GM21447 (cell line): Measurements from ENCODE around the gene RGP1.

Experiments used
- ATAC-seq: cut with Tn5 transposase; IDR thresholded peaks from one replicate; pipeline ENCODE4 v1.9.1; 2021; ENCODE audit not compliant: unreplicated experiment

The RGP1 gene

DNA sequence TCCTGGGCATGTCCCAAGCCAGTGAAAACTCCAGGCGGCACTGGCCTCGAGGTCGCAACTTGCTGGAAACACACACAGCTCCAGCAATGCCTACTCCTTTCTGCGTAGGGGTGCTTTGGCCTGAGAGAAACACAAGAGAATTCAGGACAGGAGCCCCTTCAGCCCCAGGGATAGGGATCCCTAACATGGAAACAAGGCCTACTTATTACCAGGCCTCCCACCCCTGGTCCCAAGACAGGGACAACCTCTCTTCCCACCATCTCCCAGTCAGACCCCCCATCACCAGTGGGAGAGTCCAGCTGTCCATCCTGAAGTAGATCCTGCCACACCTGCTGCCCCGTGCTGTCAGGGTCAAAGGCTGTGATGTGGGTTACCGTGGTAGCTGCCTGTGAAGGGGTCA is 8.8 kb upstream of the RGP1 start:
- no peak for ATAC-seq

DNA sequence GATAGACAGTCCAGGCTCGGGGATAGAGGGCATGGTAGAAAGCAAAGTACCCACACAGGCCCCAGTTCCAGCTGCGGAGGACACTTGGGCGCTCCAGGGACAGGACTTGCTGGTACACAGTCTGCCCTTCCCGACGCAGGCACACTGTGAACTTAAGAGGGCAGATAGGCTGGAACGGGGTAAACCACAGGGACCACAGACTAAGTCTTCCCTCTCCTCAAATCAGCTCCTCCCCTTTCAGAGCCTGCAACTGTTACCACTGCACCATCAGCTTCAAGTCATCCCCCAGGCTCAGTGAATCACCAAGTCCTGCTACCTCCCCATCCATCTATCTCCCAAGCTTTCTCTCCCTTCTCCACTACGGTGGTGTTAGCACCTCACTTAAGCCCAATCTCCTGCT is 7.3 kb upstream of the RGP1 start:
- no peak for ATAC-seq

DNA sequence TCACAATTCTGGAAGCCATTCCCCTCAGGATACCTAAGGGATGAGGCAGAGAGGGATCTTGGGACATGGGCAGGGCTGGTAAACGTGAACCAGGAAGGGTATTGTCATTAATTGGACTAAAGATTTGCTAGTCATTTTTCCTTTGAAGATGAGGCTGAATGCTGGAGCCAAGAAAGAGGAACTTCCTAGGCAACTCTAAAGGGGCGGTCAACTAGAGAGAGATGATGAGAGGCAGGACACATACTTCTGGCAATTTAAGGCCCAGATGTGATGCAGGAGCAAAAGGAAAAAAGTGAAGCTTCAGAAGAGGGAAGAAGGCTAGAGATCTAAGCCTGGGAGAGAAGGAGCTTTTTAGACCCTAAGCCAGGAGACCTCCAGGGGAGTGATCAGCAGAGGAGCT is 5.6 kb upstream of the RGP1 start:
- no peak for ATAC-seq

DNA sequence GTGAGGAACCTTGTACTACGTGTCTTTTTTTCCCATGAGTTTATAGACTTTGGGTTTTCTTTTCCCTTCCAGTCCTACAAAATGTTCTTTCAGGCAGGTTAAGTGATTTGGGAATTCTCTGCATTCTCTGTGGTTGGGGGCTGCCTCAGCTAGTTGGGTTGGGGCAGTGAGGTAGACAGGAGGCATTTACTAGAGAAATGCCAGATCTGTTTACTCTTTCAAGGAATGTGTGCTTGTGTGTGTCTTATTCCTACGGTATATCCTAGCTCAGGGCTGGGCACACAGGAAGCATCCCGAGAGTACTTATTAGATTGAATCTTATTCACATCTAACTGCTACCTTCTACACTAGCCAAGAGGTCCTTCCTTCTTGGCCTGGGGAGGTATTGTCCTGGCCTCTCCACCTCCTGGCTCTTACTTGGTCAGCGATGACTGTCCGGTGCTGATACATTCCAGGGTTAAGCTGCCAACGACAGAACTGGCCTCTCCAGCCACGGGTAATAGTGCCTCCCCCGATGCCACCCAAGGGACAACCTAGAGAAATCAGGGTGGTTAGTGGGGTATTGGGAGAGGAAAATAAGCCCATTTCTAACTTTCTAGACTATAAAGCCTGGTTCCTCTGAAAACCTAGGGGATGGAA is 5.1 kb upstream of the RGP1 start:
- no peak for ATAC-seq

DNA sequence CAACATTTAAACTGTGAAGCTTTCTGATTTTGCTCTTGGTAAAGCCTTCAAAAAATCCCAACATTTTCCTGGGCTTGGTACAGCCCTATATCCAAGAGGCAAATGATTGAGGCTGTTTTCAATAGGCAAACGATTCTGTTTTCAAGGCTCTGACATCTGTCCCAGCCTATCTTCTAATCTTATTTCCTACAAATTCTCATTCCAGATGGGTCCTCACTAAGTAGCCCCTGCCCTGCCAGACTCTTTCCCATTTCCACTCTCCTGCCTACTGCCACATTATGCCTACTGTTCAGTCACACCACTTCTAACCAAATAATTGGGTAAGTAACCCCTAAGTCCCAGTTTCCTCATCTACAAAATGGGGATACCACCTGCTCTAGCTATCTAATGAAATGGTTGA is 3.5 kb upstream of the RGP1 start:
- no peak for ATAC-seq

DNA sequence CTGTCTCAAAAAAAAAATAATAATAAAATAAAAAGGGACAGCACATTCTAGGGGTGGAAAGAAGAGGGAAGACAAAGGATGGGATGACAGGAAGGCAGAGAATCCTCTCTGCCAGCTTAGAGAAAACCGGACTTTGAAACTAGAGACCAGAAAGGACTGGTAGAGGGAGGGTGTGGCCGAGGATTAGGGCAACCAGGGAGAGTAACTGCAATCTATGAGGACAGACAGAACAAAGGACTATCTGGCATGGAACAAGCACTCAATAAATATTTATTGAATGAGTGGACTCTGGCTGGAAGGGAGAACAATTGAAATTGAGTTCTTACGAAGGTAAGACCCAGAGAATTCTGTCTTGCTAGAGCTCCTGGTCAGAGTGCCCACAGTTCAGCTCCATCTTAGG is 2.5 kb upstream of the RGP1 start:
- no peak for ATAC-seq

DNA sequence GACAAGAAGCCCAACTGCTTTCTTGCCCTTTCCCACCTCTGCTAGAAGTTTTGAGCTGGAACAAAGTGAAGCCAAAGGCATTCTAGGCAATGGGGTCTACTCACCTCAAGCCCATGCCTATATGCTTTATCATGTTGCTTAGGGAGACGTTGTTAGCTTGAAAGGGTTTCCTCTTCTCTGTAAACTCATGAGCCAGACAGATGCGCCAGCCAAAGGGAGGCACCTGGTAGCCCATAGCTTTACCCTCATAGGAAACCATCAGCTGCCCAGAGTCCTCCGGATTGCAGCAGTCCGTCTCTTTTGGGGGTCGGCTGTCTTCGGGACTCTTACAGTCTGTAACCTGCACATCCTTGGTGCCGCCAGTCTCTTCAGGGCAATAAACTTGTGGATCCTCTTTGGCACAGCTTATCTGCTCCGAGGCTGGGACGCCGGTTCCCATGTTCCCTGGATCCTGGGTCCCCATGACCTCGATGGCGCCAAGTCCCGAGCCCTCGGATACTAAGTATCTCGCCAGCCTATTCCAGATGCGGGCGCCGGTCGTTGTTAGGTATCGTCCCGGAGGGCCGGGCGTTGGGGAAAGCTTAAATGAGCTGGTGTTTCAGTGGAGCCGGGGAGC is 737 bp upstream of the RGP1 start:
- ATAC-seq, result peak; percentile 1

DNA sequence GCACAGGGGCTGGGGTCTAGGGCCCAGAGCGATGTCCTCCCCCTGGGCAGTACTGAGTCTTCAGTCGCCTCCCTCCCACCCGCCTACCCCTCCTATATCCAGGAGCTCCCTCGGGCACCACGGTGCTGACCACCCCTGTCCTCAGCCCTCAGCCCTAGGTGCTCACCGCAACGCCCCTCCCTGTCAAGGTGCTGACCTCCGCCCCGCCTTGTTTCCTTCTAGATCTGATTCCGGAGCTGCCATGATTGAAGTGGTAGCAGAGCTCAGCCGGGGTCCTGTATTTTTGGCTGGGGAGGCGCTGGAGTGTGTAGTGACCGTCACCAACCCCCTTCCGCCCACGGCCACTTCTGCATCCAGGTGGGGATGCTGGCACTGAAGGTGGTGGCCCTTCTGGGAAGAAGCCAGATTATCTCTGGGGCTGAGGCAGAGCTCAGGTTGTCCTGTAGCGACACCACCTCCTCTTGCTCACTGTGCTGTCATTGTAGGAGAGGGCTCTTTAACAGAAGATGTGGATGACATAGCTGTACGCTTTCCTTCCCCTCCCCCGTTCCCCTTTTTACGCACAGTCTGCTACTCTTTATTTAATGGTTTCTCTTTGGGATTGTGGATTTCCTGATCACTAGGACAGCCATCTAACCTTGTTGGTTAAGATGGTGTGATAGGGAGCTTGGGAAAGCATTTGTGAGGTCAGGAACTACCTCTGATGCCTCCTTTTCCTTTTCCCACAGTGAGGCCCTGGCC is 598 bp downstream of the RGP1 start:
- ATAC-seq, result peak; percentile 50

DNA sequence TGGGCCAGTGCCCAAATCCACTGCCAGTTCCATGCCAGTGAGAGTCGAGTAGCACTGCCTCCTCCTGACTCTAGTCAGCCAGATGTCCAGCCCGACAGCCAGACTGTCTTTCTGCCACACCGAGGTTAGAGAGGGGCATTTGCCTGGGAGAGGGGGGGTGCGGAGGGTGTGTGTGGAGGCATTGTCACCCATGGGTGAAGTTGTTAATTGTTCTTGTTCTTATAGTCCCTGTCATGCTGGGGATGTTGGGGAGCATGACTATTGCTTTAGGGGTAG is 1.1 kb downstream of the RGP1 start:
- ATAC-seq, result no peak

DNA sequence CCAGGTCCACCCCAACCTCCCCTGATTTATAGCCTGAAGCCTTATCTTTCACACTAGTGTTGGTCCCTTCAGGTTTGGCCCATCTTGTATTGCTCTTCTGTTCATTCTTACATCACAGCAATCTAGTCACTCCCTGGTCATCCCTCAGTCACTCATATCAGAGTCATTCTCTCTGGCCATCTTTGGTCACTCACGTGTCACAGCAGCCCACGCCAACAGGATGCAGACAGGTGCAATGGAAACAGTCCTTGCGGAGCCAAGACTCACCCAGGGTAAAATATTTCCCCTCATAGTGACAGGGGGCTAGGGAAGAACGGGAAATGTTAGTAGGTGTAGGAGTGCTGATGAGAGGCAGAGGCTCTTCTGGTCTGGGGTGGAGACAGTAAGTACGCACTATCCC is 4.4 kb downstream of the RGP1 start:
- no peak for ATAC-seq

DNA sequence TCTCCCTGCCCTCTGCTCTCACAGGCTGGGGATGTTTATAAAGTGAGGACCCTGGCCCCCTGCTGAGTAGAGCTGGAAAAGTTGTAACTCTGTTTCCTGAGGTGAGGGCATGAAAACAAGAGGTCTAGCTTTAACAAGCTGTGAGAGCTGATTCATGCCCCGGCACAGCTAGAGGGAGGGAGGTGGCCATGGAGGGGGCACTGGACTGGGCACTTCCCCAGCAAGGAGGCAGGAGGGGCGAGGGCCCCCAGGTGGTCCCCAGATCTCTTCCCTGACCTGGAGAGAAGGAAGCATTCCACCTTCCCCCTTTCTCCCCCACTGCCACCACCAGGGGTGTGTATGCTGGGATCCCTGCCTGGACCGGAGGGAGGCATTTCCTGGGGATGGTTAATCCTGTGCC is 5.2 kb downstream of the RGP1 start, which contains the start of gene MSMP:
Gene MSMP (minus strand): TSS at position 13 of the 400 bp plus-strand sequence. CDS start 147 bp downstream, outside the sequence.
- ATAC-seq, result no peak

DNA sequence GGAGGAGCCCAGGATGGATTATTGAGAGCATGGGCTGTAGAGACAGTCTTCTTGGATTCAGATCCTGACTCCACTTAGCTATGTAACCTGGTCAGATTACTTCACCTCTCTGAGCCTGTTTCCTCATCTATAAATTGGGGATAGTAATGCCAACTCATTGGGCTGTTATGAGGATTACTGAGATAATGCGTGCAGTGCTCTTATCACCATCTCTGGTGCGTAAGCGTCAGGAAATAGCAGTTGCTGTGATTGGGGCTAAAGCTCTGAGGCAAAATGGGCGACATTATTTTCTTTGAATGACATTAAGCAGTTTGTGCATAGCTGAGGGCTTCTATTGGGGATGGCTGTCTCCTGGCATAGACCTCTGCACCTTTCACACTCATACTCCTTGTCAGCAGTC is 6.0 kb downstream of the RGP1 start:
- ATAC-seq, result no peak

DNA sequence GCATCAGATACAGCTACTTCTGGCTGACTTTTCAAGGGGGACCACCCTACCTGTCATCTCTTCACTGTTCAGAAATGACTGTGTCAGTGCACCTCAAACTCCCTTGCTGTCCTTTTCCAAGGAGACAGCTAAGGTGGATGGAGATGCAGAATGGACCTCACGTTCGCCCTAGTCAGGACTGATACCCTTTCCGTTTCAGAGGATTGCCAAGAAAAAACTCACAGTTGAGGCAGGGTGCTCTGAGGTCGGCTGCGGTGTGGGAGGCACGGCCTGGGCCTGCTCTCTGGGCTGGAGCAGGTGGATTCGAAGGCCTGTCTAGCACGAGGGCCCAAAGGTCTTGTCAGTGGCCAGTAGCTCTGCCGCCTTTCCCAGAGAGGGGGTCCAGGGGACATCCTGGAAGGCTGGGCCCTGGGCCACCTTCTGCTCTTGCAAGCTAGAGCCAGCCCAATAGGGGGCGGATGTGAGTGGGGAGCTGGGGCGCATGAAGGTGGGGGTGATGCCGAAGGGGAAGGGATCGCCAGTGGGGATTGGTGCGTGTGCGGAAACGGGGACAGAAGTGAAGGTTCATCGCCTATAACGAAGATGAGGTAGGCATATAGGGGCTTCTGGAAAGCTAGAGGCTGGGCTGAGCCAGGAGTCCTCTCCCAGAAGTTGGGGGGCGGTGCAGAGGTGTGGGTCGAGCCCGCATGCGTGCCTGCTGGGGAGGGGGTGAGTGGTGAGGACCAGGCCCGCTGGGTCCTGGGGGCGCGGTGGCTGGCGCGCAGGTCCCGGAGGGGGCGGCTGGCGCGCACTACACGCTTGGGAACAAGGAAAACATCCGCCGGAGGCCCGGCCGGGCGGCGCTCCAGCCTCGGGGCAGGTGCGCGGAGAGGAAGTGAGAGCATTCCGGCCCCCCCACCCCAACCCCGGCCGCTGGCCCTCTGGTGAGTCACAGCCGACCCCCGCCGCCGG is 7.5 kb downstream of the RGP1 start:
- peak; percentile 55 for ATAC-seq

DNA sequence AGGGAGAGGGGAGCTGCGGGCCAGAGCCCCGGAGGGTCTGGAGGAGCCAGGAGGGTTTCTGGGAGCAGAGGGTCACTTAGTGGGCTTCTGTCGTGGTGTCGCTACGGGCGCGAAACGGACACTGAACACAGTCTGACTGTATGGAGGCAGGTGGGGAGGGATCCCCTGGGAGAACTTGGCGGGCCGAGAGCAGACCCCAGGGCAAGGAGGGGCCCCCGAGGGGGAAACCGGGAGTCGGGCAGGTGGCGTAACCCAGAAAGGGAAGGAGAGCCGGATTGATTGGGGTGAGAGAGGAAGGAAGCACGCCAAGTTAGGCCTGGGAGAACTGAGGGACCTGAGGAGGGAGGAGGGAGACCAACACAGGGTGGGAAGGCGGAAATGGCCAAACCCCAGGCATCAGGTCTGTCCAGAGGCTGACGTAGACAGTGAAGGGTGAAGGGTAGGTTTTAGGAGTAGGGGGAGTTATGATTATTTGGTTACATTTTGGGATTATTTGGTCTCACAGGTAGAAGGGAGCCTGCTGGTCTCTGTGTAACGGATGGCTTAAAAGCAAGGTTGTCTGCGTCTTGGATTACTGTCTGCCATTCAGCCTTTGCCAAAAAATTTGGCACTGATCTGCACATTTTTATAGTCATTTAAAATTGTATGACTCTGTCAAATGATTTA is 8.3 kb downstream of the RGP1 start:
- peak; percentile 45 for ATAC-seq

DNA sequence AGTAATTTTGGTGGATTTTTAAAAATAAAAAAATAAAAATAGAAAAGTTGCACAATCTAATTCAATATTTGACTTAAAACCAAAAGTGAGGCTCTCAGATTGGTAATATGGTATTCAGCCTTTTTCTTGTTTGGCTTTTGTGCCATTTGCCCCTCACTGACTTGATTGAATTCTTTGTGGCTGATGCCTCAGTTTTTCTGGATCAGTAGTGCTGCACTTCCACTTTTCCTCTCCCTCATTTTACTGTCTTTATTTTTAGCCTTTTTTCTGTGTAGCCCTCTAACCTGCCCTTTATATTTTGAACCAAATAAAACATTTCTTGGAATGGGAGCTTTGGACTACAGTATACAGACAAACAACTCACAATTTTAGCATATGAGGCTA is 8.8 kb downstream of the RGP1 start:
- no peak for ATAC-seq

DNA sequence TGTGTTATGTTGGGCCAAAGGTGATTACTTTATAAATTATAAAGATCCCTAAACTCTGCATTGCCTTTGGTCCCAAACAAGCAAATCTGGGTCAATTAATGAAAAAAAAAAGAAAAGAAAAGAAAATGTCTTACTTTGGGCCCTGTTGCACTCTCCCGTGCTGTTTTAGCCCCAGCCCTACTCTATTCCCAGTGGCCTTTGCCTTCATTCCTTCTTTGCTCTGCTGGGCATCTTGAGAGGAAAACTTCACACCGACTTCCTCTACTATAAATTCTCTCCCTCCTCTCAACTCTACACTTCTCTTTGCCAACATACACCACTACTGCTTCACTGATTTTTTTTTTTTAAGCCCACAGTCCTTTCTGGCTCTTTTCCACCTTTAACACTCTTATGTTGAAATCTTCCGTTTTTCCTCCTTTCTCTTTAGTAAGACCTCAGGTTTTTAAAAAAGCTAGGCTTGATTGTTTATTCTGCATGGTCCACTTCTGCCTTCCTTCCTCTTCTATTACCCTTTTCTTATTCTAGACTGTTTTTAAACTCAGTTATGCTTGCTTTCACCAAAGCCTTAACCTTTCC is 9.5 kb downstream of the RGP1 start:
- no peak for ATAC-seq

DNA sequence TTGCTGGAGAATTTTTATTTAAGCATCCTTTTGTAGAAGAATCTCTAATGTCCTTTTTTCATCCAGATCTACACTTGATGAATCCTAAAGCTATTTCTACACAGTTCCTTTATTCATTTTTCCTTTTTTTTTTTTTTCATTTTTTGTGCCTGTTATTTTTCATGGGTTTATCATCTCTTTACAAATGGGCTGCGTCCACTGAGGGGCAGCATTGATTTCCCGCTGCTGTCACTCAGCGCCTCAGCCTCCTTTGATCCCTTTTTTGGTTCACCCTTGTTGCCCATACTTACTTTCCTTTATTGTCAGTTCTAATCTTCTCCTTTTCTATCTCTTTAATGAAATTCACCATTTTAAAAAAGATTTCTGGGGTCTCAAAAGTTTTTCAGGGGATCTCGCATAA is 10.7 kb downstream of the RGP1 start:
- ATAC-seq, result no peak

DNA sequence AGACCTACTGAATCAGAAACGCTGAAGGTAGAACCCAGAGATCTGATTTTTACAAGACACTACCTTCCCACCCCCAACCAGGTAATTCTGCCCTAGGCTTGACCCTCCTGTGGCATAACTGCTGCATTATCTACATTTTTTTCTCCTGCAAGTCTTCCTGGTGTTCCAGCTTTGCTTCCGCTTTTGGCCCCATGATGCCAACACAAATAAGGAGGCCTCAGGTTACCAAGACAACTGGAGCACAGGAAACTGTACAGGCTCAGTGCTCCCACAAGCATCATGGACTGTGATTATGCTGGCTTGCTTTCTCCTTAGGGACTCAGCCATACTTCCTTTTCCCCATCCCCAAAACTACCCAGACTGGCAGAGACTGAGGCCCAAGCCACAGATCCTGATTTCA is 11.6 kb downstream of the RGP1 start:
- ATAC-seq, result no peak

DNA sequence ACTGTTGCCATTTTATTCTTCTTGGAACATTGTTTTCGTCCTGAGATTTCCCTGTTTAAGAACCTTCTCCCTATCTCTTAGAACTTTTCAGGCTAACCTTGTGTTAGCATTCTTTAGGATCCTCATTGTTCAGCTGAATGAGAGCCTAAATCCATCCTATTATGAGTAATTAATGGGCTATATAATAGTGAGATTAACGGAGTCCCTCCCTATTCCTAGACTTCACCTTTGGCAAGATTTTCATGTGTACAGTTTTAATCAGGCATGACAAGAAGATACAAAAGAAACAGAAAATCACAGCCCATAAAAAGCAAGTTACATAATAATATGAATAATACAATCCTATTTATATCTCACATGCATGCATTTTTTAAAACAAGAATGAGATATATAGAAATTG is 14.1 kb downstream of the RGP1 start:
- ATAC-seq, result no peak

DNA sequence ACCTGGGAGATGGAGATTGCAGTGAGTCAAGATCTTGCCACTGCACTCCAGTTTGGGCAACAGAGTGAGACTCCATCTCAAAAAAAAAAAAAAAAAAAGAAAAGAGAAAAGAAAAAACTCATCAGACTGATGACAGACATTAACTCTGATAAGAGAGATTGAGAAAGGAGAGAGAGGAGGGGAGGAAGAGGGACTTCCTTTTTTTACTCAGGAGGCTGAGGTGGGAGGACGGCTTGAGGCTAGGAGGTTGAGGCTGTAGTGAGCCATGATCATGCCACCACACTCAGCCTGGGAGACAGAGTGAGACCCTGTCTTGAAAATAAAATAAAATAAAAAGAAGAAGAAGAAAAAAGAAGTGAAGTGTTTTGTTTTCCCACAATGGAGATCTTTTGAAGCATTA is 14.7 kb downstream of the RGP1 start:
- no peak for ATAC-seq

DNA sequence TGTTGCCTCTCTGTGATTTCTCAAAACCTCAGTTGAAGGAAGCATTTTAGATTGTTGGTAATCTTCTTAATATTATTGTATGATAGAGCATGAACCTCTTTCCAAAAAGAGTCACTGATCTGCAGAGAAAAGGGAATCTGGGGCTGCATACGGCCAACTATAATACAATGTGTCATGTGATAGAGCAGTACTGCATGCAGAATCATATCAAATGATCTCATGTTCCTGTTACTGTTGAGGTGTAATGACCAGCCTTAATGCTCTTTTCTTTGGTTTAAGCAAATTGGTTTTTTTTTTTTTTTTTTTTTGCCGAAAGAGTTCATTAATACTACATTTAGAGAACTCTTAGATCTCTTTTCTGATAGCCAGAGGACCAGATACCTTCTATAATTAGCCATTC is 17.9 kb downstream of the RGP1 start:
- no peak for ATAC-seq
